ENCODE results near the gene AATF.

- TF ChIP-seq, protein P1, sequence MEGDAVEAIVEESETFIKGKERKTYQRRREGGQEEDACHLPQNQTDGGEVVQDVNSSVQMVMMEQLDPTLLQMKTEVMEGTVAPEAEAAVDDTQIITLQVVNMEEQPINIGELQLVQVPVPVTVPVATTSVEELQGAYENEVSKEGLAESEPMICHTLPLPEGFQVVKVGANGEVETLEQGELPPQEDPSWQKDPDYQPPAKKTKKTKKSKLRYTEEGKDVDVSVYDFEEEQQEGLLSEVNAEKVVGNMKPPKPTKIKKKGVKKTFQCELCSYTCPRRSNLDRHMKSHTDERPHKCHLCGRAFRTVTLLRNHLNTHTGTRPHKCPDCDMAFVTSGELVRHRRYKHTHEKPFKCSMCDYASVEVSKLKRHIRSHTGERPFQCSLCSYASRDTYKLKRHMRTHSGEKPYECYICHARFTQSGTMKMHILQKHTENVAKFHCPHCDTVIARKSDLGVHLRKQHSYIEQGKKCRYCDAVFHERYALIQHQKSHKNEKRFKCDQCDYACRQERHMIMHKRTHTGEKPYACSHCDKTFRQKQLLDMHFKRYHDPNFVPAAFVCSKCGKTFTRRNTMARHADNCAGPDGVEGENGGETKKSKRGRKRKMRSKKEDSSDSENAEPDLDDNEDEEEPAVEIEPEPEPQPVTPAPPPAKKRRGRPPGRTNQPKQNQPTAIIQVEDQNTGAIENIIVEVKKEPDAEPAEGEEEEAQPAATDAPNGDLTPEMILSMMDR (conservative IDR thresholded peaks at IDR 0.05; ENCODE audit: low read length): no peak
- no peak for TF ChIP-seq EZH2phosphoT487 (IDR thresholded peaks at IDR 0.05; ENCODE audit: borderline replicate concordance)
These were observed 150.3 kb downstream of the AATF start for GRCh38 chr17:37098910-37099664.

All from Loucy (cell line).